Esophagus (tissue), 2 donors: ENCODE measurements around the gene TRAF3. TPM values are rescaled to one million over a fixed set of nuclear protein-coding genes. Genes with fewer than 3 reads are reported as not detected.
"Not testable (repeated sequence)": the region's sequence is repeated elsewhere in the genome, so short reads cannot be mapped to it uniquely, and the experiment has no call there.

Experiments
- H3K27ac ChIP-seq, 2 donors: one replicate each; pipeline ENCODE4 v1.5.1; 2013; ENCODE audit warnings: low read depth in 2 of 2, mild to moderate bottlenecking in 2 of 2, inconsistent platforms in 1 of 2, low read length in 1 of 2, moderate library complexity in 1 of 2
- H3K27me3 ChIP-seq, 2 donors: one replicate each; pipeline ENCODE4 v1.6.1; 2013; ENCODE audit warnings: low read length in 2 of 2, control low read depth in 1 of 2, mild to moderate bottlenecking in 1 of 2; ENCODE audit not compliant: insufficient read depth in 2 of 2, control insufficient read depth in 1 of 2
- H3K36me3 ChIP-seq, 2 donors: one replicate each; pipeline ENCODE4 v1.6.1; 2013; ENCODE audit warnings: low read length in 1 of 2; ENCODE audit not compliant: control insufficient read depth in 2 of 2, insufficient read depth in 2 of 2
- H3K4me1 ChIP-seq, 2 donors: one replicate each; pipeline ENCODE4 v1.6.1; 2013; ENCODE audit warnings: low read length in 1 of 2; ENCODE audit not compliant: control insufficient read depth in 2 of 2, insufficient read depth in 2 of 2
- H3K4me3 ChIP-seq, 2 donors: one replicate each; pipeline ENCODE4 v1.5.1; 2013; ENCODE audit warnings: low read length in 2 of 2, mild to moderate bottlenecking in 2 of 2, low read depth in 1 of 2, moderate library complexity in 1 of 2
- H3K9me3 ChIP-seq, 2 donors: one replicate each; pipeline ENCODE4 v1.6.1; 2013; ENCODE audit warnings: mild to moderate bottlenecking in 2 of 2, low read depth in 1 of 2, low read length in 1 of 2, moderate library complexity in 1 of 2; ENCODE audit not compliant: control insufficient read depth in 2 of 2, insufficient read depth in 1 of 2
- WGBS, 2 donors: extraction: QIAGEN DNeasy Blood & Tissue Kit; methylation state at CpG; one replicate each; pipeline ENCODE4 v1.1.7; 2013; 5-methylcytosine and 5-hydroxymethylcytosine counted together
- polyA plus RNA-seq, 2 donors: library from polyadenylated mRNA; stranded (reverse); fragments of 200-250 nt; gene quantifications; one replicate each; pipeline ENCODE4 v1.2.3, GENCODE V29; 2013
- donor health status: healthy with polysubstance abuse.
- donor health status: Bipolar disorder and iron deficiency.

TRAF3 gene
- polyA plus RNA-seq, 2 donors, result 3.8 to 4.9 TPM

DNA sequence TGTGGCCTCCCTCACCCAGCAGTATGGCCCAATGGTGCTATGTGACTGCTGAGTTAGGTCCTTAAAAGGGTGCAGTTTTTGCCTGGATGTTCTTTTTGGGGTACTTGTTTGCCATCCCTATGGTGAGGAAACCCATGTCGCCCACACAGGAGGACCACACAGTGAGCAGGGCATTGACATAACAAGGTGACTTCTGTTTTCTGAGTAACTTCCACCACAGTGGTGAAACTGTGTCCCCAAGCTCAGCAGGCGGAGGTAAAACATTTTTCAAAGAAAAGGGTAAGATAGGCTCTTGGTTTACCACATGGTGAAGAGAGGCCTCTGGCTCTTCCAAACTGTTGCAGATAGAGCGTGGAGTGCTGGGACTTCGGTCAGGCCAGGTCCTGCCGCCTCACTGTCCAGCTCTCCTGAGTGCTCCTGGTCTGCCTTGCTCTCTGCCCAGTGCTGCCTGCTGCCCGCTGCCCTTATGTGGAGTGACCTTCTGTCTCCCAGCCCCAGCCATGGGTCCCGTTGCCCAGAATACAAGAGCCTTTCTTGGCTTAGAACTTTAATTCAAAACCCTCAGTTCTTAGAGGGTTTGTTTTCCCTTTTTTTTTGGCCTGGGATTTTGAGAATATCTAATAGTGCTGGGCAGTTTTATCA is 54.0 kb downstream of the TRAF3 start:
- Histone ChIP-seq H3K27me3 (no peaks in the 10 kb centered on the region), H3K9me3 (no peaks in the 10 kb centered on the region), H3K4me3 (no peak overlapping the region), H3K36me3 (peaks cover 0 to 11% of the 10 kb centered on the region in 2 donors), H3K27ac (no peak overlapping the region), H3K4me1 (peaks cover 0 to 2% of the 10 kb centered on the region in 2 donors)
- WGBS, 2 donors, result 92 to 93% methylated on average over 7 of the region's 7 CpGs

DNA sequence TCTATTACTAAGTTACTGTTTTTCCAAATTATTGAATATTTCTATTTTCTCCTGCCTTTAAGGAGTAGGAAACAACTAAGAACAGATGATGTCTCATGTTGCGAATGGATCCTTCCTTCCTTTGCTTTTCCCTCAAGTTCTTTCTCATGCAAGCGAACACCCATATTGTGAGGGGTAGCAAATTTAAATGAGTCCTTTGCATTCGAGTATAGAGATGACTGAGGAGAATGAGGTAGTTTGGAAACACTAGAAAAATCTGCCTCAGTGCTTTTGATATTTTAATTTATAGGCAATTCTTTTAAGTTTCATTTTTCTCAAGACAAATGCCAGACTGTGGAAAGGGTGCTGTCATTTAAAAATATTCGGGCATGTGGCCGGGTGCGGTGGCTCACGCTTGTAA is 56.1 kb downstream of the TRAF3 start:
- H3K36me3 ChIP-seq, result peaks cover 0 to 10% of the 10 kb centered on the region in 2 donors
- H3K27ac ChIP-seq, result no peak overlapping the region
- H3K9me3 ChIP-seq, result no peaks in the 10 kb centered on the region
- WGBS, 2 donors, result 94 to 95% methylated on average over 7 of the region's 7 CpGs
- peaks cover 0 to 2% of the 10 kb centered on the region in 2 donors for H3K4me1 ChIP-seq
- no peak overlapping the region for H3K4me3 ChIP-seq
- no peaks in the 10 kb centered on the region for H3K27me3 ChIP-seq

DNA sequence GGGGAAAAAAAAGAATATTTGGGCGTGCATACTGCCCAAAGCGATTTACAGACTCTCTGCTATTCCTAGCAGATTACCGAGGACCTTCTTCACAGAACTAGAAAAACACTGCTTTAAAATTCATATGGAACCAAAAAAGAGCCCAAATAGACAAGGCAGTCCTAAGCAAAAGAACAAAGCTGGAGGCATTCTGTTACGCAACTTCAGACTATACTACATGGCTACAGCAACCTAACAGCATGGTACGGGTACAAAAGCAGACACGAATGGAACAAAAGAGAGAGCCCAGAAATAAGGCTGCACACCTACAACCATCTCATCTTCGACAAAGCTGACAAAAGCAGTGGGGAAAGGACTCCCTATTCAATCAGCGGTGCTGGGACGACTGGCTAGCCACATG is 56.7 kb downstream of the TRAF3 start:
- WGBS, 2 donors, result 97 to 98% methylated on average over 9 of the region's 9 CpGs

DNA sequence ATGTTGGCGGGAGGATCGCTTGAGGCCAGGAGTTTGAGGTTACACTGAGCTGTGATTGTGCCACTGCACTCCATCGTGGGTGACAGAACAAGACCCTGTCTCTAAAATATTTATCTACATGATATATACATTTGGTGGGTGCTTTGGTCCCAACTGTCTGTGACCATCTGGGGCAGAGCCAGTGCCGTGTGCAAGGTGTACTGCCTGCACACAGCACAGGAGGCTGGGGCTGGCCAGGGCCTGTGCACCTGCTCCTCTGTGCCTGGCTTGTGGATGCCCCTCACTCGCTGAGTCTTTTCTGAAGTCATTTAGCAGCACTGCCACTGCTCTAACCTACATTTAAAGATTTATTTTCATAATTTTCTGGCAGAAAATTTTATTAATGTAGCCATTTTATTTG is 58.7 kb downstream of the TRAF3 start:
- Histone ChIP-seq H3K36me3 (peaks cover 0 to 7% of the 10 kb centered on the region in 2 donors), H3K4me1 (no peaks in the 10 kb centered on the region), H3K4me3 (no peak overlapping the region), H3K9me3 (no peaks in the 10 kb centered on the region), H3K27ac (no peak overlapping the region), H3K27me3 (no peaks in the 10 kb centered on the region)
- 78 to 79% methylated on average over 5 of the region's 5 CpGs for WGBS, 2 donors

More for the DNA sequence above, 56.7 kb downstream of the TRAF3 start:
- Histone ChIP-seq H3K4me1 (peaks cover 0 to 2% of the 10 kb centered on the region in 2 donors), H3K9me3 (no peaks in the 10 kb centered on the region), H3K27ac (no peak overlapping the region), H3K4me3 (no peak overlapping the region), H3K36me3 (peaks cover 0 to 10% of the 10 kb centered on the region in 2 donors), H3K27me3 (no peaks in the 10 kb centered on the region)

DNA sequence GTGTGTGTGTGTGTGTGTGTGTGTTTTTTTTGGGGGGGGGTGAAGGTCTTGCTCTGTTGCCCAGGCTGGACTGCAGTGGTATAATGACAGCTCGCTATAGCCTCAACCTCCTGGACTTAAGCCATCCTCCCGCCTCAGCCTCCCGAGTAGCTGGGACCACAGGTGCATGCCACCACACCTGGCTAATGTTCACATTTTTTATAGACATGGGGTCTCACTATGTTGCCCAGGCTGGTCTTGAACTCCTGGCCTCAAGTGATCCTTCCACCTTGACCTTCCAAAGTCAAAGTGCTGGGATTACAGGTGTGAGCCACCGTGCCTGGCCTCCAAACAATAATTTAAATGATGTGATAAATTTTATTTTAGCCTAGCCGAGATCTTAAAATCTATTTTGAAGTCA is 59.9 kb downstream of the TRAF3 start:
- WGBS, 2 donors, result 95 to 98% methylated on average over 5 of the region's 5 CpGs
- not testable (repeated sequence) for H3K4me1 ChIP-seq, H3K27ac ChIP-seq, H3K36me3 ChIP-seq, H3K4me3 ChIP-seq, H3K27me3 ChIP-seq, H3K9me3 ChIP-seq

GRCh38 chr14:102838501-102838900 is 61.3 kb downstream of the TRAF3 start:
- H3K9me3 ChIP-seq, result no peaks in the 10 kb centered on the region
- no peak overlapping the region for H3K27ac ChIP-seq
- no peaks in the 10 kb centered on the region for H3K27me3 ChIP-seq
- H3K36me3 ChIP-seq, result peaks cover 0 to 2% of the 10 kb centered on the region in 2 donors
- H3K4me1 ChIP-seq, result no peaks in the 10 kb centered on the region
- WGBS, 2 donors, result 84 to 85% methylated on average over 4 of the region's 4 CpGs
- no peak overlapping the region for H3K4me3 ChIP-seq

DNA sequence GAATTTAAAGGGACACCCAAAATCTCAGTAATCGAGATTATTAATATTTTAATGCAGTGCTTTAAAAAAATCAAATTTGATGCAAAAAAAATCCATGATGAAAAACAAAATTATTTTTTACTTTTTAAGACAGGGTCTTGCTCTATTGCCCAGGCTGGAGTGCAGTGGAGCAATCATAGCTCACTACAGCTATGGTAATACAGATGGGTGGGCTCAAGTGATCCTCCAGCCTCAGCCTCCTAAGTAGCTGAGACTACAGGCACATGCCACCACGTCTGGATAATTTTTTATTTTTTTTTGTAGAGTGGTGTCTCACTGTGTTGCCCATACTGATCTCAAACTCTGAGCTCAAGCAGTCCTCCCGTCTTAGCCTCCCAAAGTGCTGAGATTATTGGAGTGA is 62.9 kb downstream of the TRAF3 start:
- WGBS, 2 donors, result 91 to 94% methylated on average over 3 of the region's 3 CpGs
- no peak overlapping the region for H3K27ac ChIP-seq
- H3K4me1 ChIP-seq, result no peaks in the 10 kb centered on the region
- no peak overlapping the region for H3K4me3 ChIP-seq
- peaks cover 0 to 2% of the 10 kb centered on the region in 2 donors for H3K36me3 ChIP-seq
- no peaks in the 10 kb centered on the region for H3K27me3 ChIP-seq
- no peaks in the 10 kb centered on the region for H3K9me3 ChIP-seq

GRCh38 chr14:102840771-102841528 is 63.7 kb downstream of the TRAF3 start:
- no peak overlapping the region for H3K4me3 ChIP-seq
- H3K4me1 ChIP-seq, result no peaks in the 10 kb centered on the region
- WGBS, 2 donors, result 83 to 88% methylated on average over 8 of the region's 8 CpGs
- peaks cover 0 to 1% of the 10 kb centered on the region in 2 donors for H3K36me3 ChIP-seq
- H3K9me3 ChIP-seq, result no peaks in the 10 kb centered on the region
- H3K27ac ChIP-seq, result no peak overlapping the region
- H3K27me3 ChIP-seq, result no peaks in the 10 kb centered on the region

- 66 to 68% methylated on average over 12 of the region's 12 CpGs for WGBS, 2 donors
- no peaks in the 10 kb centered on the region for H3K36me3 ChIP-seq
- no peak overlapping the region for H3K4me3 ChIP-seq
- H3K27me3 ChIP-seq, result no peaks in the 10 kb centered on the region
- H3K4me1 ChIP-seq, result no peaks in the 10 kb centered on the region
- H3K27ac ChIP-seq, result peak overlapping the region in 1 of 2 donors; percentile 48
- no peaks in the 10 kb centered on the region for H3K9me3 ChIP-seq
Observed at GRCh38 chr14:102848830-102849525, 71.7 kb downstream of the TRAF3 start.
